OCI-LY7 (cell line): ENCODE measurements around the gene NQO1. TPM values are rescaled to one million over a fixed set of nuclear protein-coding genes. Genes with fewer than 3 reads are reported as not detected.

Source experiments
- BruUV-seq: library from RNA; stranded (reverse); fragments of 400-500 nt; replicated peaks from 2 replicates; lab custom pipeline; 2021; lab: Mats Ljungman, UMichigan
- CTCF ChIA-PET: fragments of 300-600 bp; sonication (Branson Sonifier 250); formaldehyde crosslinking; loops from one replicate; lab custom pipeline; 2022; ENCODE audit warnings: antibody characterized with exemption; ENCODE audit not compliant: unreplicated experiment; lab: Charles Lee
- POLR2A ChIA-PET: fragments of 300-600 bp; sonication (Branson Sonifier 250); formaldehyde crosslinking; loops from one replicate; lab custom pipeline; 2022; ENCODE audit warnings: antibody characterized with exemption; lab: Charles Lee
- DNase-seq: peaks from one replicate; pipeline ENCODE4 v3.0.0-alpha.2; 2015; ENCODE audit warnings: low spot score
- H2AFZ ChIP-seq: fragments of 200-600 bp; sonication (generic), shearing (Covaris generic); 2 replicates; pipeline ENCODE4 v1.6.1; 2014; ENCODE audit warnings: mild to moderate bottlenecking, antibody characterized with exemption, low read length, moderate library complexity
- H3K27ac ChIP-seq: fragments of 200-600 bp; sonication (generic); 2 replicates; pipeline ENCODE4 v1.5.1; 2014; ENCODE audit warnings: mixed run types, low read depth, mild to moderate bottlenecking, moderate library complexity, low read length, inconsistent platforms; ENCODE audit not compliant: poor library complexity, severe bottlenecking
- H3K36me3 ChIP-seq: fragments of 200-600 bp; sonication (generic); 2 replicates; pipeline ENCODE4 v1.6.1; 2014; ENCODE audit warnings: mild to moderate bottlenecking, antibody characterized with exemption, low read length, moderate library complexity, mixed read lengths; ENCODE audit not compliant: insufficient read depth
- H3K4me1 ChIP-seq: fragments of 200-600 bp; sonication (generic); 2 replicates; pipeline ENCODE4 v1.5.1; 2014; ENCODE audit warnings: mild to moderate bottlenecking, low read length; ENCODE audit not compliant: insufficient read depth, poor library complexity, severe bottlenecking
- H3K4me2 ChIP-seq: fragments of 200-600 bp; sonication (generic); 2 replicates; pipeline ENCODE4 v1.6.1; 2014; ENCODE audit warnings: mild to moderate bottlenecking, low read length
- H3K4me3 ChIP-seq: fragments of 200-600 bp; sonication (generic); 2 replicates; pipeline ENCODE4 v1.5.1; 2014; ENCODE audit warnings: mild to moderate bottlenecking, low read depth, low read length; ENCODE audit not compliant: poor library complexity, severe bottlenecking
- H3K79me2 ChIP-seq: fragments of 200-600 bp; sonication (generic); 2 replicates; pipeline ENCODE4 v1.6.1; 2016; ENCODE audit warnings: low read depth, mild to moderate bottlenecking, low read length, moderate library complexity, mixed read lengths; ENCODE audit not compliant: insufficient read depth
- H3K9me2 ChIP-seq: fragments of 200-600 bp; sonication (generic); 2 replicates; pipeline ENCODE4 v1.6.1; 2016; ENCODE audit warnings: mild to moderate bottlenecking, low read length, mixed read lengths; ENCODE audit not compliant: insufficient read depth
- H3K9me3 ChIP-seq: fragments of 200-600 bp; sonication (generic); 2 replicates; pipeline ENCODE4 v1.6.1; 2014; ENCODE audit warnings: mild to moderate bottlenecking, mixed run types, low read length, mixed read lengths
- H4K20me1 ChIP-seq: fragments of 200-600 bp; sonication (generic); 2 replicates; pipeline ENCODE4 v1.6.1; 2014; ENCODE audit warnings: mild to moderate bottlenecking, antibody characterized with exemption, low read length, moderate library complexity, mixed read lengths; ENCODE audit not compliant: insufficient read depth
- CTCF ChIP-seq: fragments of 200-600 bp; sonication (generic); conservative IDR thresholded peaks from 2 replicates; pipeline ENCODE4 v1.5.1; 2014; ENCODE audit warnings: mild to moderate bottlenecking, antibody characterized with exemption, low read length, moderate library complexity, mixed read lengths
- EZH2phosphoT487 ChIP-seq: fragments of 200-600 bp; sonication (generic); IDR thresholded peaks from 2 replicates; pipeline ENCODE4 v1.6.1; 2018; ENCODE audit warnings: low read depth, borderline replicate concordance, mild to moderate bottlenecking, mixed run types, antibody characterized with exemption, low read length, moderate library complexity, mixed read lengths
- intact Hi-C: fragments of 100-400 bp; cut with micrococcal nuclease; formaldehyde crosslinking; loops from one replicate; pipeline ENCODE4 v1.10.0; 2022; ENCODE audit not compliant: unreplicated experiment
- total RNA-seq, 2 experiments: library from RNA; depleted of rRNA in 1 of 2; stranded (reverse); fragments of >200 nt in 1 of 2; shearing (Covaris generic) in 1 of 2; gene quantifications; 2 replicates each; pipeline ENCODE4 v1.2.3, GENCODE V29; 2014 to 2022

The NQO1 gene
- total RNA-seq, 2 experiments from 2014 or later: 3.2 to 4.1 TPM

GRCh38 chr16:69745232-69745612, 18.9 kb upstream of the NQO1 start:
- no peaks in the 10 kb centered on the region for H3K9me3 ChIP-seq
- ChIA-PET CTCF (interaction anchor here (0.9 kb wide), 1 partner anchor 9 kb away, joined by 3 read pairs; no protein-coding TSS in a partner anchor), POLR2A (interaction anchor here (0.8 kb wide), 1 partner anchor 13 kb away, joined by 5 read pairs; no protein-coding TSS in a partner anchor)
- H4K20me1 ChIP-seq: no peaks in the 10 kb centered on the region
- no peaks in the 10 kb centered on the region for H3K9me2 ChIP-seq
- BruUV-seq: no TSS peak
- no peak overlapping the region for H3K27ac ChIP-seq
- H2AFZ ChIP-seq: no peak overlapping the region
- H3K36me3 ChIP-seq: peaks cover 98% of the 10 kb centered on the region
- intact Hi-C loops: no loop called here
- no peak for TF ChIP-seq CTCF
- peaks cover under 1% of the 10 kb centered on the region; the same call in 1 of the 2 replicates for H3K79me2 ChIP-seq
- no peak overlapping the region for H3K4me3 ChIP-seq
- no peak for DNase-seq
- H3K4me1 ChIP-seq: no peaks in the 10 kb centered on the region
- no peak overlapping the region for H3K4me2 ChIP-seq

GRCh38 chr16:69744363-69745231, 18.2 kb upstream of the NQO1 start:
- no peaks in the 10 kb centered on the region for H4K20me1 ChIP-seq
- no peaks in the 10 kb centered on the region; the same call in 1 of the 2 replicates for H3K79me2 ChIP-seq
- no TSS peak for BruUV-seq
- POLR2A ChIA-PET: no interaction called here
- H3K9me3 ChIP-seq: no peaks in the 10 kb centered on the region
- no peaks in the 10 kb centered on the region for H3K4me1 ChIP-seq
- H3K9me2 ChIP-seq: no peaks in the 10 kb centered on the region
- peaks cover 98% of the 10 kb centered on the region for H3K36me3 ChIP-seq
- CTCF ChIA-PET: no interaction called here
- no peak for DNase-seq
- no peak overlapping the region for H3K27ac ChIP-seq
- no peak for TF ChIP-seq CTCF
- TF ChIP-seq EZH2phosphoT487: no peak
- intact Hi-C loops: no loop called here
- H3K4me3 ChIP-seq: no peak overlapping the region
- H3K4me2 ChIP-seq: no peak overlapping the region
- H2AFZ ChIP-seq: no peak overlapping the region
